ENCODE results near the gene MRE11. TPM values are rescaled to one million over a fixed set of nuclear protein-coding genes. Genes with fewer than 3 reads are reported as not detected.

The MRE11 gene
- total and polyA plus RNA-seq, 10 of the 15 experiments (the other 5 are each of a cell fraction or from before 2014, with no cell fraction given): 16.2 to 39.2 (median 26.9) TPM

GRCh38 chr11:94525546-94526324 is 32.1 kb upstream of the MRE11 start (continued):
- TF ChIP-seq ZBTB33 (IDR thresholded peaks at IDR 0.05) (no peak), ZNF622 (IDR thresholded peaks at IDR 0.05) (no peak), RAD51 (IDR thresholded peaks at IDR 0.05) (no peak), ZNF207 (IDR thresholded peaks at IDR 0.05; ENCODE audit: borderline replicate concordance) (no peak), POLR2AphosphoS2 (IDR thresholded peaks at IDR 0.05; ENCODE audit: low read depth, low read length) (no peak)

- Histone ChIP-seq H3K4me2 (ENCODE audit: control insufficient read depth, insufficient read depth) (no peak overlapping the region), H3K36me3 (ENCODE audit: control insufficient read depth in 2 of 2, insufficient read depth in 2 of 2, low read length in 1 of 2) (no peaks in the 10 kb centered on the region), H3K4me1 (ENCODE audit: control insufficient read depth, insufficient read depth, low read length) (no peaks in the 10 kb centered on the region; the same call in 1 of the 2 replicates), H3K4me3 (no peak overlapping the region), H4K20me1 (ENCODE audit: control insufficient read depth, insufficient read depth) (no peaks in the 10 kb centered on the region), H3K27me3 (replicated peaks in 1 of 2; ENCODE audit: control insufficient read depth in 2 of 2, insufficient read depth in 2 of 2, low read length in 1 of 2) (no peaks in the 10 kb centered on the region), H3K9me3 (replicated peaks; ENCODE audit: control insufficient read depth, insufficient read depth, low read length) (no peaks in the 10 kb centered on the region), H3K79me2 (ENCODE audit: control insufficient read depth, insufficient read depth, low read length) (no peaks in the 10 kb centered on the region), H2AFZ (ENCODE audit: control insufficient read depth, low read depth, low read length) (no peak overlapping the region), H3K9ac (ENCODE audit: control insufficient read depth, insufficient read depth, low read length) (no peak overlapping the region), H3K27ac (ENCODE audit: control insufficient read depth, insufficient read depth) (no peak overlapping the region)
- WGBS (ENCODE audit: insufficient coverage, insufficient replicate concordance, low lambda C conversion rate, missing lambda C conversion rate): 0% methylated on average over 1 of the region's 1 CpG
- ChIA-PET SMC1A (ENCODE audit: uncharacterized antibody, unreplicated experiment) (interaction anchor here (0.6 to 13.5 kb wide), 8 partner anchors 9 to 191 kb away, joined by 3 to 216 read pairs (median 6); no protein-coding TSS in a partner anchor), RAD21 (ENCODE audit: unreplicated experiment) (interaction anchor here (0.6 to 1.6 kb wide), 5 partner anchors 58 to 87 kb away, joined by 3 to 5 read pairs (median 3); no protein-coding TSS in a partner anchor), CTCF (interaction anchor here (1.3 to 15.7 kb wide), 4 partner anchors 23 to 81 kb away, joined by 4 to 337 read pairs (median 191); no protein-coding TSS in a partner anchor), POLR2A (interaction anchor here (0.7 kb wide), 2 partner anchors 47 to 73 kb away, joined by 5 read pairs; no protein-coding TSS in a partner anchor)
- intact Hi-C loops (cut with micrococcal nuclease; ENCODE audit: unreplicated experiment) (no loop called here), in situ Hi-C loops (cut with MboI) (loop anchor here (5.0 kb wide), 1 partner anchor 73 kb away; no protein-coding TSS in a partner anchor)
- FAIRE-seq (no peak), ATAC-seq (no peak), DNase-seq (ENCODE audit: low read depth, low spot score) (no peak)
- BruUV-seq (replicated peaks): no TSS peak
- TF ChIP-seq REST (IDR thresholded peaks at IDR 0.05; ENCODE audit: low read depth, low read length) (no peak), ESRRA (IDR thresholded peaks at IDR 0.05; ENCODE audit: low read length) (no peak), CHD2 (IDR thresholded peaks at IDR 0.05; ENCODE audit: borderline replicate concordance, low read depth, low read length) (no peak), MAX (IDR thresholded peaks at IDR 0.05; ENCODE audit: low read depth, low read length) (no peak), GATAD2B (conservative IDR thresholded peaks at IDR 0.05; ENCODE audit: low read depth) (no peak), IRF3 (IDR thresholded peaks at IDR 0.05) (no peak), BACH1 (IDR thresholded peaks at IDR 0.05; ENCODE audit: borderline replicate concordance) (no peak), PML (IDR thresholded peaks at IDR 0.05; ENCODE audit: low read length) (no peak), CHD1 (IDR thresholded peaks at IDR 0.05; ENCODE audit: low read depth, low read length) (no peak), PAX5 (IDR thresholded peaks at IDR 0.05; ENCODE audit: borderline replicate concordance, low read depth, low read length) (no peak)
These were observed 30.7 kb upstream of the MRE11 start for GRCh38 chr11:94524341-94524740.
